Aorta (tissue), 5 donors: ENCODE results near the gene ACTR6. TPM values are rescaled to one million over a fixed set of nuclear protein-coding genes. Genes with fewer than 3 reads are reported as not detected.
"Not testable (repeated sequence)": the region's sequence is repeated elsewhere in the genome, so short reads cannot be mapped to it uniquely, and the experiment has no call there.

Experiments used
- ATAC-seq: fragments of 200-7000 bp; cut with Tn5 transposase; one replicate; pipeline ENCODE4 v1.9.1; 2022; ENCODE audit warnings: moderate library complexity; ENCODE audit not compliant: low FRiP score
- DNase-seq, 2 donors: peaks; one replicate each; pipeline ENCODE4 v3.0.0-alpha.2; 2020
- H3K27ac ChIP-seq, 2 donors: one replicate each; pipeline ENCODE4 v1.5.1; 2013; ENCODE audit warnings: low read length in 2 of 2, mild to moderate bottlenecking in 2 of 2, moderate library complexity in 2 of 2, control low read depth in 1 of 2, inconsistent platforms in 1 of 2, low read depth in 1 of 2
- H3K27me3 ChIP-seq, 2 donors: one replicate each; pipeline ENCODE4 v1.6.1; 2013; ENCODE audit warnings: control low read depth in 1 of 2, low read length in 1 of 2, mild to moderate bottlenecking in 1 of 2, moderate library complexity in 1 of 2; ENCODE audit not compliant: insufficient read depth in 2 of 2, control insufficient read depth in 1 of 2
- H3K36me3 ChIP-seq, 2 donors: one replicate each; pipeline ENCODE4 v1.6.1; 2013; ENCODE audit warnings: control low read depth in 1 of 2, low read length in 1 of 2, mild to moderate bottlenecking in 1 of 2; ENCODE audit not compliant: insufficient read depth in 2 of 2, control insufficient read depth in 1 of 2
- H3K4me1 ChIP-seq, 2 donors: one replicate each; pipeline ENCODE4 v1.6.1; 2013; ENCODE audit warnings: low read length in 2 of 2, control low read depth in 1 of 2, mild to moderate bottlenecking in 1 of 2, moderate library complexity in 1 of 2; ENCODE audit not compliant: insufficient read depth in 2 of 2, control insufficient read depth in 1 of 2
- H3K4me3 ChIP-seq, 2 donors: one replicate each; pipeline ENCODE4 v1.5.1; 2013; ENCODE audit warnings: low read length in 2 of 2, control low read depth in 1 of 2, mild to moderate bottlenecking in 1 of 2
- H3K9me3 ChIP-seq: one replicate; pipeline ENCODE4 v1.6.1; 2013; ENCODE audit warnings: mild to moderate bottlenecking, low read length; ENCODE audit not compliant: control insufficient read depth
- WGBS, 2 donors: extraction: QIAGEN DNeasy Blood & Tissue Kit; methylation state at CpG; one replicate each; pipeline ENCODE4 v1.1.7; 2013; 5-methylcytosine and 5-hydroxymethylcytosine counted together
- intact Hi-C, 2 donors: fragments of 100-400 bp; cut with DNase I; formaldehyde crosslinking; loops; one replicate each; pipeline versions ENCODE4 v1.14.2 to v1.15.0; 2022
- polyA plus RNA-seq, 2 donors: library from polyadenylated mRNA; stranded (reverse); fragments of 200-250 nt; gene quantifications; one replicate each; pipeline ENCODE4 v1.2.3, GENCODE V29; 2013
- total RNA-seq, 2 donors: library from RNA; stranded (reverse); fragmentation: NEBNext Ultra II Directional; extraction: Animal tissue kit (Norgen Biotek cat#: 25700); gene quantifications; one replicate each; pipeline ENCODE4 v1.2.1, GENCODE V29; 2021
- donor health status: healthy with polysubstance abuse.
- donor health status: Bipolar disorder and iron deficiency.
- donor health status: DM: no; HTN: no; CAD: no.
- donor health status: DM: no; HTN: no; CAD: no.
- donor health status: DM: yes; HTN: yes; CAD: no.

ACTR6 gene
- total and polyA plus RNA-seq, 4 donors: 21.4 to 37.7 (median 22.8) TPM

DNA sequence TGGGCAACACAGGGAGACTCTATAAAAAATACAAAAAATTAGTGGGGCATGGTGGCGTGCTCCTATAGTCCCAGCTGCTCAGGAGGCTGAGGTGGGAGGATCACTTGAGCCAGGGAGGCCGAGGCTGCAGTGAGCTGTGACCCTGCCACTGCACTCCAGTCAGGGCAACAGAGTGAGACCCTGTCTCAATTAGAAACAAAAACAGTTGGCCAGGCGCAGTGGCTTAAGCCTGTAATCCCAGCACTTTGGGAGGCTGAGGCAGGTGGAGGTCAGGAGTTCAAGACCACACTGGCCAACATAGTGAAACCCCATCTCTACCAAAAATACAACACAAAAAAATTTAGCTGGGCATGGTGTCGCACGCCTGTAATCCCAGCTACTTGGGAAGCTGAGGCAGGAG lies 64.5 kb downstream of the ACTR6 start:
- ATAC-seq, H3K27me3 ChIP-seq, H3K9me3 ChIP-seq, H3K27ac ChIP-seq, H3K36me3 ChIP-seq, intact Hi-C loops, H3K4me3 ChIP-seq, H3K4me1 ChIP-seq, DNase-seq: not testable (repeated sequence)
- WGBS, 2 donors: 95 to 97% methylated on average over 5 of the region's 5 CpGs

GRCh38 chr12:100265732-100266584 lies 65.3 kb downstream of the ACTR6 start:
- 55 to 62% methylated on average over 11 of the region's 11 CpGs for whole genome bisulfite sequencing, 2 donors
- peak overlapping the region in 1 of 2 donors; percentile 66 for H3K4me3 ChIP-seq
- intact Hi-C loops: no loop called here
- H3K27me3 ChIP-seq: no peaks in the 10 kb centered on the region
- H3K9me3 ChIP-seq: no peaks in the 10 kb centered on the region
- DNase-seq (peak in 1 of 2 donors; percentile 40), ATAC-seq (no peak)
- peaks cover 0 to 5% of the 10 kb centered on the region in 2 donors for H3K4me1 ChIP-seq
- H3K27ac ChIP-seq: no peak overlapping the region
- H3K36me3 ChIP-seq: no peaks in the 10 kb centered on the region

- 0 to 1% methylated on average over 6 of the region's 6 CpGs for WGBS, 2 donors
- no peaks in the 10 kb centered on the region for H3K9me3 ChIP-seq
- ATAC-seq (peak; percentile 91), DNase-seq (peak in 1 of 2 donors; percentile 96)
- no peak overlapping the region for H3K27ac ChIP-seq
- H3K4me1 ChIP-seq: peaks cover 0 to 5% of the 10 kb centered on the region in 2 donors
- intact Hi-C loops: no loop called here
- no peaks in the 10 kb centered on the region for H3K27me3 ChIP-seq
- H3K36me3 ChIP-seq: no peaks in the 10 kb centered on the region
- peak overlapping the region; percentile 62 to 66 for H3K4me3 ChIP-seq
Observed at GRCh38 chr12:100266585-100266834, 65.9 kb downstream of the ACTR6 start.

DNA sequence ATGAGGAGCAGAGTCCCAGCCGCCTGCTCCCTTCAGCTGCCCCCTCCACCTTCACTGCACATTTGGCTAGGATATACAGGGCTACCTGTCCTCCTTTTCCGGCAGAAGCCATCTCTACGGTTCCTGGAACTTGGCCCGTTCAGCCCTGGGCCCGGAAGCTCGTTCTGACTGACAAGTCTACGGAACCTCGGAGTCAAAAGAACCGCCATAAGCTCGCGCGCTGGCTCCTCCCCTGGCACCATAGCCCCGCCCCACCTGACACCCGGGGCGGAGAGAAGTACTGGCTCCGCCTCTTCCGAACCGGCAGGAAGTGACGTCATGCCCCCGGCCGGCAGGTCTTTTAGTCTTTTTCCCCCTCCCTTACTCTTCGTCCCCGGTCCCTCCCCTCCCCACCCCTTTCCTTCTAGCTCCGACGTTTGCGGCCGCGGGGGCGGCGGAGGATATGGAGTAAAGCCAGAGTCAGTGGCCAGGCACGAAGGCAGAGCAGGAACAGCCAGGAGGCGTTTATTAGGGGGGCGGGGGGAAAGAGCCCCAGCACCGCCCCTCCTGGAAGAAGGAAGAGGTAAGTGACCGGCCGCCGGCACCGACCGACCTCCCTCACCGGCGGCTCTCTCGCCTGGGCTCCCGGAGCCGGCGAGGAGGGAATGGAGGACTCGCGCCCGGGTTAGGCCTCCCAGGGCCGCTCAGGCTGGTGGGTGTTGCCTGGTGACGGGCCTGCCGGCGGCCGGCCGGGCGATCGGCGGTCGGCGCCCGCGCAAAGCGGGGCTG lies 66.4 kb downstream of the ACTR6 start, which contains the start of the genes DEPDC4 and SCYL2:
TSS of gene DEPDC4 (minus strand) at position 245 of the 768 bp plus-strand sequence. CDS start at position 242, 3 bp downstream.
TSS of gene SCYL2 (plus strand) at position 343 of the 768 bp plus-strand sequence. CDS start 15,794 bp downstream, outside the sequence.
- peak; percentile 97 to 98 for DNase-seq
- Histone ChIP-seq H3K4me3 (peak within 1 kb of the TSS; percentile 71 to 89), H3K36me3 (no peaks in the 10 kb centered on the region), H3K27me3 (no peaks in the 10 kb centered on the region), H3K4me1 (peaks cover 0 to 5% of the 10 kb centered on the region in 2 donors), H3K27ac (peak within 1 kb of the TSS; percentile 43 to 92), H3K9me3 (no peaks in the 10 kb centered on the region)
- WGBS, 2 donors: 0% methylated on average over 48 to 62 of the region's 62 CpGs
- intact Hi-C loops: no loop called here
- ATAC-seq: peak; percentile 99

DNA sequence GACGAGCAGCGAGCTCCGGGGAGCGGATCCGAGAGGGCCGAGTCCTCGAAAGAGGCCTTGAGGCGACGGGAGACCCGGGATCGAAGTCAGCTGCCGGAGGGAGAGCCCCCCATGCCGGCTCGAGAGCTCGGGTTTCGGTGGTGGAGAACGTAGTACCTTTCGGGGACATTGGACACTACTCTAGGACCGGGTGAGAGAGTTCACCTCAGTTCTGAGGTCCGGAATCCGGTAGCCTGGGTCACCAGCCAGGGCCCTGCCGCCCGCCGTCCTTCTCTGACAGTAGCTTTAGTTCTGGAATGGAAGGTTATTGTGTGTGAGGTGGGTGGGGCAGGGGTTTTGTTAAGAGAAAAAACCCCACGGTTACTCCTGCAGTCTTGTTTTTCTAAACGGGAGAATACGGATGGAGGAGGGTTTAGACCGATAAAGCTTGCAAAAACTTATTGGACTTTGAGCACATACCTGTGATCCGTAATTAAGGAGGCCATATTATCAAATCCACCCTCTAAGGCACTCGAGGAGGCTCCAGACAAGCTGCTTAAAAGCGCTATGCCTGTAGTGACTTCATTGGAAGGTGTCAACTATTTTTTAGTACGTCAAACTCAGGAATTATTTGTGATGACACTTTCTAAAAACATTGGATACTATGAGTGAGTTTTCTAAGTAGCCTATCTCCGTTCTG lies 67.1 kb downstream of the ACTR6 start:
- WGBS, 2 donors: 1% methylated on average over 33 of the region's 33 CpGs
- H3K27ac ChIP-seq: peak overlapping the region; percentile 43 to 92
- DNase-seq (no peak), ATAC-seq (peak; percentile 6)
- peaks cover 0 to 5% of the 10 kb centered on the region in 2 donors for H3K4me1 ChIP-seq
- no peaks in the 10 kb centered on the region for H3K36me3 ChIP-seq
- peak overlapping the region; percentile 71 to 89 for H3K4me3 ChIP-seq
- intact Hi-C loops: no loop called here
- no peaks in the 10 kb centered on the region for H3K9me3 ChIP-seq
- no peaks in the 10 kb centered on the region for H3K27me3 ChIP-seq

DNA sequence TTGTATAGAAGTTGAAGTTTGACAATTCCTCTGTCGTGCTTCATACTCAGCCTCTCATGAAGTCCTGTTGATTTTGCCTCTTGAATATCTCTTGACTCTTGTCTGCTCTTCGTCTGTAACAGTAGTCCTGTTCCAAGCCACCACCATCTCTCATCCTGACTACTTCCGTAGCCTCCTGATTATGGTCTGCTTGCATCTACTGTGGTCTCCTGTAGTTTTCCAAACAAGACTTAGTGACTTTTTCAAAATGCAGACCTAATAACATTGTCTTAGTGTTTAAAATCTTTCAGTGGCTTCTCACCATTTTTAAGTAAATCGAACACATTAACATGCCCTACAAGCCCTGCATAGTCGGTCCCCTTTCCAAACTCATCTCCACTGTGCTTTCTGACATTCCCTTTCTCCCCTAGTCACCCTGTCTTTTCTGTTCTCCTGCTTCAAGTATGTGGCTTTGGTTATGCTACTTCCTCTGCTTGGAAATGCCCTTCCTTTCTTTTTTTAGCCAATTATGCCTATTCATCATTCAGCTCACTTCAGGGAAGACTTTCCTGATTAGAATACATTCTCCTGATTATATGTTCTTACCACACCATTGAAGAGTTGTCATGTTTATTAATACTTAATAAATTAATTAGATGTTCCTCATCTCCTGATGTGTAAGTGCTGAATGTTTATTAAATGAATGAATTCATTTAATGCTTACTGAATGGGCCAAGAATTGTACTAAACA lies 68.4 kb downstream of the ACTR6 start:
- no peak for DNase-seq
- H3K4me1 ChIP-seq: peaks cover 0 to 5% of the 10 kb centered on the region in 2 donors
- H3K9me3 ChIP-seq: no peaks in the 10 kb centered on the region
- H3K27me3 ChIP-seq: no peaks in the 10 kb centered on the region
- WGBS, 2 donors: 65 to 66% methylated on average over 5 of the region's 5 CpGs
- H3K27ac ChIP-seq: no peak overlapping the region
- intact Hi-C loops: no loop called here
- H3K4me3 ChIP-seq: peak overlapping the region in 1 of 2 donors; percentile 39
- H3K36me3 ChIP-seq: no peaks in the 10 kb centered on the region
- no peak for ATAC-seq

GRCh38 chr12:100273782-100274181 lies 73.2 kb downstream of the ACTR6 start:
- Histone ChIP-seq H3K36me3 (no peaks in the 10 kb centered on the region), H3K9me3 (no peaks in the 10 kb centered on the region), H3K4me3 (no peak overlapping the region), H3K27me3 (no peaks in the 10 kb centered on the region), H3K27ac (no peak overlapping the region), H3K4me1 (peaks cover 0 to 4% of the 10 kb centered on the region in 2 donors)
- DNase-seq: no peak
- no peak for ATAC-seq
- 72 to 74% methylated on average over 4 of the region's 4 CpGs for WGBS, 2 donors
- intact Hi-C loops: loop anchor here in 1 of 2 donors (10.0 kb wide), 1 partner anchor 51 kb away; no protein-coding TSS in a partner anchor
